ENCODE data around the gene SWT1. TPM values are rescaled to one million over a fixed set of nuclear protein-coding genes. Genes with fewer than 3 reads are reported as not detected.
"Not testable (repeated sequence)": the region's sequence is repeated elsewhere in the genome, so short reads cannot be mapped to it uniquely, and the experiment has no call there.

Gene SWT1
- total RNA-seq, 1 experiment from 2014 or later = 1.9 TPM

DNA sequence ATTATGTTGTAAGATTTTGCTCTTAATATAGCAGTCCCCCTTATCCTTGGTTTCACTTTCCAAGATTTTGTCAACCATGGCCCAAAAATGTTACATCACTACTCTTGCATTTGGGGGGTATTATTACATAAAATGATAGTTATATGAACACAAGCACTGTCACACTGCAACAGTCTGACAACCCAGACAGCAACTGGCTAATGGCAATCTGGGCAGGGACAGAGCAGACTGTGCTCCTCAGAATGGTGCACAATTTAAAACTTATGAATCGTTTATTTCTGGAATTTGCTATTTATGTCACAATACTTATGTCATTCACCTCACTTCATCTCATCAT lies 162.1 kb downstream of the SWT1 start:
- no peak for DNase-seq (ENCODE audit: low read depth)

DNA sequence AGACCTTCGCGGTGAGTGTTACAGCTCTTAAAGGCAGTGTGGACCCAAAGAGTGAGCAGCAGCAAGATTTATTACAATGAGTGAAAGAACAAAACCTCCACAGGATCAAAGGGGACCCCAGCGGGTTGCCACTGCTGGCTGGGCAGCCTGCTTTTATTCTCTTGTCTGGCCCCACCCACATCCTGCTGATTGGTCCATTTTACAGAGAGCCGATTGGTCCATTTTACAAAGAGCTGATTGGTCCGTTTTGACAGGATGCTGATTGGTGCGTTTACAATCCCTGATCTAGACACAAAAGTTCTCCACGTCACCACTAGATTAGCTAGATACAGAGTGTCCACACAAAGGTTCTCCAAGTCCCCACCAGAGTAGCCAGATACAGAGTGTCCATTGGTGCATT lies 164.1 kb downstream of the SWT1 start:
- DNase-seq (ENCODE audit: low read depth) = not testable (repeated sequence)

DNA sequence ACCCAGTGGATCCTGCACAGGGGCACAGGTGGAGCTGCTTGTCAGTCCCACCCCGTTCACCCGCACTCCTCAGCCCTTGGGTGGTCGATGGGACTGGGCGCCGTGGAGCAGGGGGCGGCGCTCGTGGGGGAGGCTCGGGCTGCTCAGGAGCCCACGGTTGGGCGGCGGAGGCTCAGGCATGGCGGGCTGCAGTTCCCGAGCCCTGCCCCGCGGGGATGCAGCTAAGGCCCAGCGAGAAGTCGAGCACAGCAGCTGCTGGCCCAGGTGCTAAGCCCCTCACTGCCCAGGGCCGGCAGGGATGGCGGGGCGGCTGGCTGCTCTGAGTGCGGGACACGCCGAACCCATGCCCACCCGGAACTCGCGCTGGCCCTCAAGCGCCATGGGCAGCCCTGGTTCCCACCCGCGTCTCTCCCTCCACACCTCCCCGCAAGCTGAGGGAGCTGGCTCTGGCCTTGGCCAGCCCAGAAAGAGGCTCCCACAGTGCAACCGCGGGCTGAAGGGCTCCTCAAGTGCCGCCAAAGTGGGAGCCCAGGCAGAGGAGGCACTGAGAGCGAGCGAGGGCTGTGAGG lies 164.8 kb downstream of the SWT1 start:
- DNase-seq (ENCODE audit: low read depth) = not testable (repeated sequence)

DNA sequence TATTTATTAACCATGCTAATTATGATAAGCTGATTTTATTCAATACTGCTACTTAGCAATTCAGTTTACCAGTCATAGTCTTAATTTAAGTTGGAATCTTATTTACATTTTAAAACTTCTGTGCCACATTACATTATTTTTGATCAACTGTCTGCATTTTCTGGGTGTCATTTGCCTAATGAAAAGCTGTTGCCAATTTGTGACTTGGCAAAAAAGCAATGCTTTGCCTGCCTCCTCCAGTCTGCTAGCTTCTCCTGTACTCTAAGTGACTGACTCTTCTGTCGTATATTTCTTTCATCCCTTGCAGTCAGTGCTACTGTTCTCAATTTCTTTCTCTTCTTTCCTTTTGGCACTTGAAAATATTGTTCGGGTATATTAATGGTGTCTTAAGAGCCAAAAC lies 165.7 kb downstream of the SWT1 start:
- DNase-seq (ENCODE audit: low read depth) = no peak

DNA sequence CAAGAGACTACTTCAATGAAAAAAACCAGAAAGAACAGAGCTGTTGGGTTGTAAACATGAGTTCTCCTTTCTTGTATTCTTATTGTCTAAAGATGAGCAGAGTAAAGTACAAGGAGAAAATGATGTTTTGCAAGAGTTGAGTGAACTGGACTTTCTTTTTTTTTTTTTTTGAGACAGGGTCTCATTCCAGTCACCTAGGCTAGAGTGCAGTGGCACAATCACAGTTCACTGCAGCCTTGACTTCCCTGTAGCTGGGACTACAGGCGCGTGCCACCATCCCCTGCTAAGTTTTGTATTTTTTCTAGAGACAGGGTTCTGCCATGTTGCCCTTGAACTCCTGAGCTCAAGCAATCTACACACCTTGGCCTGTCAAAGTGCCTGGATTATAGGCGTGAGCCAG lies 167.2 kb downstream of the SWT1 start:
- DNase-seq (ENCODE audit: low read depth) = no peak

DNA sequence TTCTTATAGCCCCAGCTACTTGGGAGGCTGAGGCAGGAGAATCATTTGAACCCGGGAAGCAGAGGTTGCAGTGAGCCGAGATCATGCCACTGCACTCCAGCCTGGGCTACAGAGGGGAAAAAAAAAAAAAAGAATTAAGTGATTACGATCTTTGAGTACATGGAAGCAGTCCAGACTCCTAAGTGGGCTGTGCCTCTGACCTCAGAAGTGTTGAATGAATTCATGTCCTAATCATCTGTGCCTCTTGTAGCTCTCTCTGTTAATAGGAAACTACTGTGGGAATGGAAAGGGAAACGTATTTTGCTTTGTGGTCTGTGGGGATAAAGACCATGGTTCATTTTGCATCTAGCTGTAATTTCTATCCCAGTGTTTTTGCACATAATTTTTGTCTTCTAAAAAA lies 168.4 kb downstream of the SWT1 start:
- DNase-seq (ENCODE audit: low read depth) = peak; percentile 59

DNA sequence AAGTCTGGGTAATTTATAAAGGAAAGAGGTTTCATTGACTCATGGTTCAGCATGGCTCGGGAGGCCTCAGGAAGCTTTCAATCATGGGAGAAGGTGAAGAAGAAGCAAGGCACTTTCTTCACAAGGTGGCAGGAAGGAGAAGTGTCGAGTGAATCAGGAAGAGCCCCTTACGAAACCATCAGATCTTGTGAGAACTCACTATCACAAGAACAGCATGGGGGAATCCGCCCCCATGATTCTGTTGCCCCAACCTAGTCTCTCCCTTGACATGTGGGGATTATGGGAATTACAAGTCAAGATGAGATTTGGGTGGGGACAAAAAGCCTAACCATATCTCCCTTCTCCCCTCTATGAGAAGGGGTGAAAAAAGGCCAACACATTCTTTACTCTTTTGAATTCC lies 171.3 kb downstream of the SWT1 start:
- DNase-seq (ENCODE audit: low read depth) = no peak

DNA sequence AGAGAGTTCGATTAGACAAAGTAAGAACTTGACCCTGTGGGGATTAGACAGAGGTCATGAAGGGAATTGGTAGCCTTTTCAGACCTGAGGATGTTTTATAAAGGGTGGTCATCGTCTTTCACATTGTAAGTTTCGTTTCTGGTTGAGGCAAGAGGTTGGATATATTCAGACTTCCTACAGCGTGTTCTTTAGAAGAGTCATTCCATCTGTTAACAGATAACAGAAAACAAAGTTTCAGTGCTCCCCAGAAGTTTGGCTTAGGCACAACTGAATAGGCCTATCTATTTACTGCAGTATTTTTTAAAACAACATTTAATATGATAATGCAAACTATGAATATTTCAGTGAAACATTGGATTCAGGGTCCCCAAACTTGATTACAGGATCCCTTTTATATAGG lies 177.2 kb downstream of the SWT1 start:
- no peak for DNase-seq (ENCODE audit: low read depth)

DNA sequence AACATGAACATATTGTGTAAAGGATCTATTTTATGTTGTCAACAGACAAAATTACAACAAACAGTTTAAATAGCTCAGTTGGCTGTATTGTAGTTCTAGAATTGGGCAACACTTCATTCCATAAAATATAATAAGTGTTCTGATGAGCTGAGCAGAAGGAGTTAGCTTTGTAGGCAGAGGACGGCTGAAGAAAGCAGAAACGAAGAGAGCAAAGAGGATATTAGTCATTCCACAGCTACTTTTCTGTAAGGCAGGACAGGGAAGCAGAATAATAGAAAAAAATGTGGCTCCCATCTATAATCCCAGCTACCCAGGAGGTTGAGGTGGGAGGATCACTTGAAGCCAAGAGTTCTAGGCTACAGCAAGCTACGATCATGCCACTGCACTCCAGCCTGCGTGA lies 180.3 kb downstream of the SWT1 start:
- DNase-seq (ENCODE audit: low read depth) = peak; percentile 43

DNA sequence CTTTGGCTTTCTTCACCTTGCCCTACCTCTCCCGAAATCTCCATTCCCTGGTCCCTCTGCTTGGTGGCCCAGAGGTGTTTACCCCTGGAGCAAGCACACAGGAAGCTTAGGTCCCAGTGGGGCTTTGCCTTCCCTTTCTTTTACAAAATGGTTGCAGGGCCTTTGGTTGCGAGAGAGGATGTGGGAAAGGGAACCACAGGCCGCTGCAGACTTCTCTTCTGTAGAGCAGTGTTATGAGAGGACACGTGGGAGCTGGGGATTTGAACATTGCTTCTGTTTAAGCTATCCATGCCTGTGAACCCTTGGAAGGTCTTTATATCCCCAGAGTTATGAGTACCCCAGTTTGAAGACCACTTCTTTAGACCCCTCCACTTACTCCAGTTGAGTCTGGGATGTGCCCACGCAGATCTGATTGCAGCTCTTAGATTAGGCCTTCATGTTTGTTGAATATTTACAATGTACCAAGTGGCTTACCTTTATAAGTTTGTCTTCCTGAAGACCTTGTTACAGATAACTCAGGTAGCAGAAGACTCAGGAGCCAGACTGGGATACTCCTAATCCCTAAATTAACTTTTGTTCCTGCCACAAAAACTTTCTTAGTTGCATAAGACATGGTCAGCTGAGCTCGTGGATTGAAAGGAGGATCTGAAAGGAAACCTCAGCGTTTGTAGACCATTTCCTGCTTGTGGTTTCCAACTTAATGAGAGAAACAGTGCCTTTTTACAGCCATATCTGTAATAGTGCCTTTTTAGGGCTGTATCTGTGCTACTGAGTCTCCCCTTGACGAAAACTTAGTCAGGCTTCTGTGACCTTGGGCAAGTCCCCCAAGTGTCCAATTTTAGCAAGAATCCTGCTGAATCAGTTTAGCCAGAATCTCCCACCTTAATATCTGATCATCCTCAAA lies 182.0 kb downstream of the SWT1 start:
- DNase-seq (ENCODE audit: low read depth) = peak; percentile 65

DNA sequence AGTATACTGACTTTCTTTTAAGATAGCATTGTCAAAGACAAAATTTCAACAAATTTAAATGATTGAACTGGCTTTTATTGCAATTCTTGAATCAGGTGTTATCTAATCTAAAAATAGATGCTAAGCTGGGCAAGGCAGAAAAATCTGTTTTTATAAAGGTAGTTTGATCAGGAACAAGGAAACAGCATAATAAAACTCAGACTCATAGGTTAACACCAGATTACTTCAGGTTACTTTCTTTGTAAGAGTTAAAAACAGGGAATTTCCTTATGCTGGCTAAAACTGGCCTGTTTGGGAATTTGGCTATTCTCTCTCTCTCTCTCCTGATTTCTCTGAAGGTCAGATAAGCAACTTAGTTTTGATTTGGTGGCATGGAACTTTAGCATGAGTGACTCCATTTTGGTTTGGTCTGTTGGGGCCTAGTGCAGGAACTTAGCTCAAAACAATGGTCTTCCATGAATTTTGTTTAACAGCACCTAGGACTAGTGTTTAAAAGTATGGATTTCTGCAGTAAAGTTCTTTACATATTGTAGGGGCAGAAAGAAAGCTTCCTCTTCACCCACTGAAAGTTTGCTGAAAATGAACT lies 184.3 kb downstream of the SWT1 start:
- DNase-seq (ENCODE audit: low read depth) = no peak

Other genes with a start within 250 kb of the SWT1 start
- 23.3 and 36.0 TPM in 2 replicates for gene NIBAN1, start 182.7 kb upstream of the SWT1 start, total RNA-seq (2014; rRNA removed; shearing (Covaris generic))
- 25.0 and 25.4 TPM in 2 replicates for gene RNF2, start 111.6 kb upstream of the SWT1 start, total RNA-seq (2014; rRNA removed; shearing (Covaris generic))
- 10.8 and 25.2 TPM in 2 replicates for gene TRMT1L, start 214 bp upstream of the SWT1 start, total RNA-seq (2014; rRNA removed; shearing (Covaris generic))
- gene IVNS1ABP, start 160.1 kb downstream of the SWT1 start, total RNA-seq (2014; rRNA removed; shearing (Covaris generic)) = 45.9 and 51.0 TPM in 2 replicates